HCT116 (cell line): ENCODE results near the gene OSBPL5. TPM values are rescaled to one million over a fixed set of nuclear protein-coding genes. Genes with fewer than 3 reads are reported as not detected.

Experiments used
- ATAC-seq: fragments of 200-7000 bp; cut with Tn5 transposase; 2 replicates; pipeline ENCODE4 v1.9.1; 2020; ENCODE audit warnings: mild to moderate bottlenecking, moderate library complexity
- BruUV-seq: library from RNA; stranded (reverse); fragments of 400-500 nt; replicated peaks from 2 replicates; lab custom pipeline; 2021; lab: Mats Ljungman, UMichigan
- CTCF ChIA-PET: fragments of 300-600 bp; sonication (Branson Sonifier 250); formaldehyde crosslinking; loops from one replicate; lab custom pipeline; 2021; ENCODE audit warnings: antibody characterized with exemption; lab: Charles Lee
- POLR2A ChIA-PET: fragments of 300-600, 350-600 bp; sonication (Branson Sonifier 250); formaldehyde crosslinking; loops from one replicate; lab custom pipeline; 2021; ENCODE audit warnings: antibody characterized with exemption; lab: Charles Lee
- RAD21 ChIA-PET, 2 experiments: fragments of 300-600 bp; sonication (Branson Sonifier 250); formaldehyde crosslinking; loops; one replicate each; lab custom pipeline; 2023; ENCODE audit warnings: low total read pairs in 2 of 2; ENCODE audit not compliant: uncharacterized antibody in 2 of 2, unreplicated experiment in 2 of 2, low non-redundant PET in 1 of 2; lab: Charles Lee
- DNase-seq: peaks from one replicate; pipeline ENCODE4 v3.0.0-alpha.2; 2010; ENCODE audit warnings: low read depth, low spot score
- H2AFZ ChIP-seq: fragments of 200-600 bp; shearing (Covaris generic), sonication (generic); 2 replicates; pipeline ENCODE4 v1.6.1; 2017; ENCODE audit warnings: low read depth, mixed run types, mixed read lengths, antibody characterized with exemption, low read length; ENCODE audit not compliant: poor library complexity, severe bottlenecking
- H3K27ac ChIP-seq: 2 replicates; pipeline ENCODE4 v1.5.1; 2012; ENCODE audit warnings: low read depth, low read length
- H3K27me3 ChIP-seq: fragments of 200-600 bp; sonication (generic); 2 replicates; pipeline ENCODE4 v1.6.1; 2016; ENCODE audit warnings: mixed run types, low read length, mixed read lengths; ENCODE audit not compliant: insufficient read depth
- H3K36me3 ChIP-seq, 2 experiments: fragments of 200-500 bp in 1 of 2; fragments of 200-600 bp in 1 of 2; sonication (Bioruptor generic) in 1 of 2; sonication (generic) in 1 of 2; 2 replicates each; pipeline versions ENCODE4 v1.5.1 to v1.6.1; 2014 to 2016; ENCODE audit warnings: low read length in 2 of 2, inconsistent platforms in 1 of 2, mixed read lengths in 1 of 2, mixed run types in 1 of 2; ENCODE audit not compliant: insufficient read depth in 2 of 2, control insufficient read depth in 1 of 2
- H3K4me1 ChIP-seq, 2 experiments: fragments of 200-600 bp in 1 of 2; sonication (generic) in 1 of 2; 2 replicates each; pipeline versions ENCODE4 v1.5.1 to v1.6.1; 2012 to 2017; ENCODE audit warnings: low read length in 2 of 2, inconsistent platforms in 1 of 2, mild to moderate bottlenecking in 1 of 2, mixed read lengths in 1 of 2, mixed run types in 1 of 2, moderate library complexity in 1 of 2; ENCODE audit not compliant: insufficient read depth in 2 of 2, control insufficient read depth in 1 of 2
- H3K4me2 ChIP-seq: fragments of 200-600 bp; sonication (generic); 2 replicates; pipeline ENCODE4 v1.6.1; 2017; ENCODE audit warnings: mixed run types, low read length, mixed read lengths
- H3K4me3 ChIP-seq, 2 experiments: fragments of 200-600 bp in 1 of 2; sonication (generic) in 1 of 2; replicated peaks in 1 of 2; 2 replicates each; pipeline ENCODE4 v1.5.1; 2011 to 2016; ENCODE audit warnings: low read length in 2 of 2, control low read depth in 1 of 2, low read depth in 1 of 2, mild to moderate bottlenecking in 1 of 2, mixed read lengths in 1 of 2, mixed run types in 1 of 2
- H3K79me2 ChIP-seq: fragments of 200-600 bp; sonication (generic); 2 replicates; pipeline ENCODE4 v1.6.1; 2017; ENCODE audit warnings: mild to moderate bottlenecking, mixed run types, low read length, moderate library complexity, mixed read lengths; ENCODE audit not compliant: insufficient read depth
- H3K9ac ChIP-seq: fragments of 200-600 bp; sonication (generic); 2 replicates; pipeline ENCODE4 v1.6.1; 2016; ENCODE audit warnings: low read length, mixed read lengths
- H3K9me2 ChIP-seq: fragments of 200-600 bp; sonication (generic), shearing (Covaris generic); 2 replicates; pipeline ENCODE4 v1.6.1; 2017; ENCODE audit warnings: mixed run types, mild to moderate bottlenecking, moderate library complexity; ENCODE audit not compliant: insufficient read depth
- H3K9me3 ChIP-seq, 2 experiments: fragments of 200-500 bp in 1 of 2; fragments of 200-600 bp in 1 of 2; sonication (Bioruptor generic) in 1 of 2; sonication (generic) in 1 of 2; 2 replicates each; pipeline ENCODE4 v1.6.1; 2014 to 2017; ENCODE audit warnings: low read length in 2 of 2, mixed read lengths in 2 of 2, inconsistent platforms in 1 of 2, low read depth in 1 of 2, mild to moderate bottlenecking in 1 of 2, mixed run types in 1 of 2, moderate library complexity in 1 of 2; ENCODE audit not compliant: control insufficient read depth in 1 of 2, insufficient read depth in 1 of 2
- H4K20me1 ChIP-seq: fragments of 200-600 bp; sonication (generic), shearing (Covaris generic); 2 replicates; pipeline ENCODE4 v1.6.1; 2017; ENCODE audit warnings: mixed run types, mild to moderate bottlenecking, moderate library complexity; ENCODE audit not compliant: insufficient read depth
- CBX3 ChIP-seq: IDR thresholded peaks from 2 replicates; pipeline ENCODE4 v1.6.1; 2012; ENCODE audit warnings: low read depth
- CEBPB ChIP-seq: IDR thresholded peaks from 2 replicates; pipeline ENCODE4 v1.6.1; 2012; ENCODE audit warnings: low read depth
- ELF1 ChIP-seq: IDR thresholded peaks from 2 replicates; pipeline ENCODE4 v1.6.1; 2012; ENCODE audit warnings: low read depth, borderline replicate concordance
- EZH2 ChIP-seq: fragments of 200-600 bp; sonication (generic); IDR thresholded peaks from 2 replicates; pipeline ENCODE4 v1.6.1; 2017; ENCODE audit warnings: antibody characterized with exemption, mixed run types
- EZH2phosphoT487 ChIP-seq: fragments of 200-600 bp; IDR thresholded peaks from 2 replicates; pipeline ENCODE4 v1.6.1; 2018; ENCODE audit warnings: antibody characterized with exemption, borderline replicate concordance
- FOSL1 ChIP-seq: IDR thresholded peaks from 2 replicates; pipeline ENCODE4 v1.6.1; 2012; ENCODE audit warnings: low read depth
- POLR2AphosphoS5 ChIP-seq: IDR thresholded peaks from 2 replicates; pipeline ENCODE4 v1.6.1; 2011; ENCODE audit warnings: mild to moderate bottlenecking, low read depth, low read length, moderate library complexity
- REST ChIP-seq: IDR thresholded peaks from 2 replicates; pipeline ENCODE4 v1.6.1; 2012; ENCODE audit warnings: low read depth
- SIN3A ChIP-seq: IDR thresholded peaks from 2 replicates; pipeline ENCODE4 v1.6.1; 2012; ENCODE audit warnings: low read depth
- SRF ChIP-seq: IDR thresholded peaks from 2 replicates; pipeline ENCODE4 v1.6.1; 2012; ENCODE audit warnings: low read depth
- YY1 ChIP-seq: IDR thresholded peaks from 2 replicates; pipeline ENCODE4 v1.6.1; 2011; ENCODE audit warnings: low read length, low read depth, moderate library complexity, mild to moderate bottlenecking; ENCODE audit not compliant: insufficient replicate concordance; ENCODE audit errors: extremely low read depth
- ZBTB33 ChIP-seq: IDR thresholded peaks from 2 replicates; pipeline ENCODE4 v1.6.1; 2011; ENCODE audit warnings: mild to moderate bottlenecking, low read length, moderate library complexity; ENCODE audit not compliant: insufficient replicate concordance; ENCODE audit errors: extremely low read depth
- ZFX ChIP-seq: fragments of 450-650 bp; IDR thresholded peaks from 2 replicates; pipeline ENCODE4 v1.6.1; 2017
- ZNF274 ChIP-seq: fragments of 200-500 bp; sonication (Bioruptor generic); IDR thresholded peaks from 2 replicates; pipeline ENCODE4 v1.6.1; 2014; ENCODE audit warnings: mild to moderate bottlenecking, low read depth, low read length, inconsistent platforms
- intact Hi-C: fragments of 100-400 bp; cut with micrococcal nuclease; formaldehyde crosslinking; loops from 2 replicates; pipeline ENCODE4 v1.10.0; 2022
- total RNA-seq: library from RNA; stranded (reverse); gene quantifications from one replicate; pipeline ENCODE4 v1.2.1, GENCODE V29; 2021; ENCODE audit not compliant: unreplicated experiment
- TF ChIP-seq, protein P1 (sequence below): IDR thresholded peaks from 2 replicates; pipeline ENCODE4 v1.6.1; 2012

The OSBPL5 gene
- total RNA-seq, 1 experiment from 2014 or later, result 44.2 TPM

GRCh38 chr11:3044004-3044403 lies 121.1 kb downstream of the OSBPL5 start:
- no peak for DNase-seq
- ChIA-PET RAD21 (no interaction called here), POLR2A (no interaction called here), CTCF (no interaction called here)
- no peak for ATAC-seq
- Histone ChIP-seq H3K36me3 (peaks cover 12 to 21% of the 10 kb centered on the region in 2 experiments; a peak in 3 of 4 replicates), H2AFZ (no peak overlapping the region), H3K9ac (no peak overlapping the region), H4K20me1 (no peaks in the 10 kb centered on the region; the same call in 1 of the 2 replicates), H3K4me1 (no peaks in the 10 kb centered on the region), H3K4me3 (no peak overlapping the region), H3K27ac (no peak overlapping the region), H3K27me3 (no peaks in the 10 kb centered on the region), H3K9me2 (no peaks in the 10 kb centered on the region), H3K4me2 (no peak overlapping the region), H3K79me2 (peaks cover 68% of the 10 kb centered on the region), H3K9me3 (no peaks in the 10 kb centered on the region)
- no TSS peak for BruUV-seq
- TF ChIP-seq, protein P1, sequence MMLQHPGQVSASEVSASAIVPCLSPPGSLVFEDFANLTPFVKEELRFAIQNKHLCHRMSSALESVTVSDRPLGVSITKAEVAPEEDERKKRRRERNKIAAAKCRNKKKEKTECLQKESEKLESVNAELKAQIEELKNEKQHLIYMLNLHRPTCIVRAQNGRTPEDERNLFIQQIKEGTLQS, result no peak
- no peak for TF ChIP-seq POLR2AphosphoS5
- TF ChIP-seq ZFX, result no peak
- TF ChIP-seq SRF, result no peak
- TF ChIP-seq CBX3, result no peak
- TF ChIP-seq CEBPB, result no peak
- no peak for TF ChIP-seq EZH2phosphoT487
- intact Hi-C loops, result no loop called here

GRCh38 chr11:3043315-3043871 lies 121.7 kb downstream of the OSBPL5 start:
- peak overlapping the region; percentile 10; the same call in 1 of the 2 replicates for H3K27ac ChIP-seq
- ATAC-seq, result no peak
- peaks cover 61% of the 10 kb centered on the region for H3K79me2 ChIP-seq
- H3K36me3 ChIP-seq, result peaks cover 17 to 21% of the 10 kb centered on the region in 2 experiments; a peak in 3 of 4 replicates
- no peaks in the 10 kb centered on the region for H3K9me2 ChIP-seq
- no peaks in the 10 kb centered on the region for H3K27me3 ChIP-seq
- no peaks in the 10 kb centered on the region; the same call in 1 of the 2 replicates for H4K20me1 ChIP-seq
- no peaks in the 10 kb centered on the region for H3K4me1 ChIP-seq
- H2AFZ ChIP-seq, result no peak overlapping the region
- intact Hi-C loops, result no loop called here
- DNase-seq, result no peak
- H3K9me3 ChIP-seq, result no peaks in the 10 kb centered on the region
- no peak overlapping the region for H3K9ac ChIP-seq
- POLR2A ChIA-PET, result no interaction called here
- BruUV-seq, result no TSS peak
- CTCF ChIA-PET, result no interaction called here
- RAD21 ChIA-PET, result no interaction called here
- no peak overlapping the region for H3K4me3 ChIP-seq
- H3K4me2 ChIP-seq, result no peak overlapping the region
- no peak for TF ChIP-seq ZBTB33
- no peak for TF ChIP-seq SIN3A
- TF ChIP-seq, protein P1, result no peak
- TF ChIP-seq REST, result no peak
- TF ChIP-seq CBX3, result no peak
- TF ChIP-seq ZNF274, result no peak
- no peak for TF ChIP-seq FOSL1
- no peak for TF ChIP-seq EZH2
- TF ChIP-seq ELF1, result no peak
- no peak for TF ChIP-seq YY1
